ENCODE results near the gene ACVR1B.
A peak's percentile ranks its signal among the peaks of the same experiment; 100 is the strongest.

The ACVR1B gene

DNA sequence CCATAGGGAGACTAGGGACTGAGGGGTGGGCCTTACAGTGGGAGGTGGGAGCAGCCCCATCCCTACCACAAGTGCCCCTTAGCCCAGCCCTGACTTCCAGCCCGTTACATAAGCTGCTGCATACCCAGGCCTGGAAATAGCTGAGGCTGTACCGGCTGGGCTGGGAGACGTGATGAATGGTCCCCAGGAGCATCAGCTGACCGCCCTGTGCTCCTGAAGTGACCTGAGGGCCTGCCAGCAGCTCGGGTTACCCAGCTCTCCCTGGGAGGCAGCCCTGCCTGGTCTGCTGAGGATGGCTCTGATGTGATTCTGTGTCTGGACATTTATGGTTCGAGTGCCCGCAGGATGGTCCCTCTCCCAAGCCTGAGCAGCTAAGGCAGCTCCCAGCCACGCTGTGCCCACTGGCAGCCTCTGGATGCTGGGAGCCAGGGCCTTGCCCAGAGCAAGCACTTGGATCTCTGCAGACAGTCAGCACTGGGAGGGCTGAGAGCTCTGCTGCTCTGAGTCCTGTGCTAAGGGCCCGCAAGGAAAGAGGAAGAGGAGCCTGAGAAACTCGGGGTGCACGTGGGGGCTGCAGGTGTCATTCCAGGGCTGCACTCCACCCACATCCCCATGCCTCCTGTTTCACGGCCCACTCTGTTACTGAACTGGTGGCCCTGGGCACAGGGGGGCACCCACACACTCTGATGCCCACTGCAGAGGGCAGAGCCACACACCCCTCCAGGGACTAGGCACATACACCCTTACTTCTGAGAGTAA, 75.8 kb downstream of the ACVR1B start:
- TF ChIP-seq CTCF (IDR thresholded peaks at IDR 0.05; ENCODE audit: borderline replicate concordance, extremely low read depth, low read length, poor library complexity, severe bottlenecking) (no peak), EZH2 (IDR thresholded peaks at IDR 0.05; ENCODE audit: borderline replicate concordance, low read depth, low read length, severe bottlenecking) (no peak)
- Histone ChIP-seq H3K27me3 (ENCODE audit: insufficient read depth, low read length, poor library complexity) (no peaks in the 10 kb centered on the region), H3K36me3 (ENCODE audit: insufficient read depth, low read length) (no peaks in the 10 kb centered on the region), H3K4me3 (ENCODE audit: low read depth in 1 of 2, low read length in 2 of 2) (no peak overlapping the region), H3K4me2 (ENCODE audit: insufficient read depth, low read length) (no peak overlapping the region), H3K79me2 (ENCODE audit: insufficient read depth, low read length) (no peaks in the 10 kb centered on the region), H3K27ac (ENCODE audit: low read length) (no peak overlapping the region), H3K4me1 (ENCODE audit: insufficient read depth, low read length) (peaks cover 40% of the 10 kb centered on the region), H3K9me3 (ENCODE audit: insufficient read depth, low read length, severe bottlenecking) (no peaks in the 10 kb centered on the region), H3K9ac (ENCODE audit: low read depth, low read length) (no peak overlapping the region), H4K20me1 (ENCODE audit: insufficient read depth, low read length) (peaks cover 9% of the 10 kb centered on the region), H2AFZ (ENCODE audit: low read depth, low read length) (no peak overlapping the region)
- no peak for ATAC-seq (ENCODE audit: insufficient read depth, low read depth)
- DNase-seq = no peak

- Histone ChIP-seq H3K9ac (ENCODE audit: low read depth, low read length) (no peak overlapping the region), H3K27me3 (ENCODE audit: insufficient read depth, low read length, poor library complexity) (peaks cover 11% of the 10 kb centered on the region), H3K79me2 (ENCODE audit: insufficient read depth, low read length) (no peaks in the 10 kb centered on the region), H3K4me1 (ENCODE audit: insufficient read depth, low read length) (peaks cover 37% of the 10 kb centered on the region), H3K27ac (ENCODE audit: low read length) (no peak overlapping the region), H3K4me3 (ENCODE audit: low read depth in 1 of 2, low read length in 2 of 2) (no peak overlapping the region), H3K9me3 (ENCODE audit: insufficient read depth, low read length, severe bottlenecking) (no peaks in the 10 kb centered on the region), H2AFZ (ENCODE audit: low read depth, low read length) (no peak overlapping the region), H3K36me3 (ENCODE audit: insufficient read depth, low read length) (no peaks in the 10 kb centered on the region), H3K4me2 (ENCODE audit: insufficient read depth, low read length) (no peak overlapping the region), H4K20me1 (ENCODE audit: insufficient read depth, low read length) (peaks cover 21% of the 10 kb centered on the region)
- ATAC-seq (ENCODE audit: insufficient read depth, low read depth) = no peak
- no peak for DNase-seq
- TF ChIP-seq CTCF (IDR thresholded peaks at IDR 0.05; ENCODE audit: borderline replicate concordance, extremely low read depth, low read length, poor library complexity, severe bottlenecking) = no peak
- TF ChIP-seq EZH2 (IDR thresholded peaks at IDR 0.05; ENCODE audit: borderline replicate concordance, low read depth, low read length, severe bottlenecking) = no peak
These were observed 78.2 kb downstream of the ACVR1B start for GRCh38 chr12:52029685-52030084.

DNA sequence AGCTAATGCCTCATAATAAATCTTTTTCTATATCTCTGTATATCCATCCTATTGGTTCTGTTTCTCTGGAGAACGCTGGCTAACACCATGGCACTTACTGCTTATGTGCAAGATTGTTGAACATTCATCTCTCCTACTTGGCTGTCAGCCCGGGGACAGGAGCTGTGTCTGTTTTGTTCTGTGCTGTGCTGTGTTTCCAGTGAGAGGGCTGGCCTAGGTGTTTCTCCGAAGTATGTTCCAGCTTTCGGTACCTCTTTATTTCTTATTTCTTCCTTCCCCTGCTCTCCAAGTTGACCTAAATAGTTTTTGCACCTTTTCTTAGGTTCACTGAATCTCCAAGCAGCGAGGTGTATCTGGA, 80.9 kb downstream of the ACVR1B start:
- H3K9ac ChIP-seq (ENCODE audit: low read depth, low read length) = no peak overlapping the region
- no peak overlapping the region for H3K4me3 ChIP-seq (ENCODE audit: low read depth in 1 of 2, low read length in 2 of 2)
- H3K36me3 ChIP-seq (ENCODE audit: insufficient read depth, low read length) = no peaks in the 10 kb centered on the region
- no peak for DNase-seq
- H3K4me2 ChIP-seq (ENCODE audit: insufficient read depth, low read length) = peak overlapping the region; percentile 65
- H3K27me3 ChIP-seq (ENCODE audit: insufficient read depth, low read length, poor library complexity) = peaks cover 36% of the 10 kb centered on the region
- H3K9me3 ChIP-seq (ENCODE audit: insufficient read depth, low read length, severe bottlenecking) = no peaks in the 10 kb centered on the region
- H3K27ac ChIP-seq (ENCODE audit: low read length) = no peak overlapping the region
- H2AFZ ChIP-seq (ENCODE audit: low read depth, low read length) = no peak overlapping the region
- H3K4me1 ChIP-seq (ENCODE audit: insufficient read depth, low read length) = peaks cover 27% of the 10 kb centered on the region
- ATAC-seq (ENCODE audit: insufficient read depth, low read depth) = no peak
- TF ChIP-seq CTCF (IDR thresholded peaks at IDR 0.05; ENCODE audit: borderline replicate concordance, extremely low read depth, low read length, poor library complexity, severe bottlenecking) (no peak), EZH2 (IDR thresholded peaks at IDR 0.05; ENCODE audit: borderline replicate concordance, low read depth, low read length, severe bottlenecking) (no peak)
- peaks cover 28% of the 10 kb centered on the region for H4K20me1 ChIP-seq (ENCODE audit: insufficient read depth, low read length)
- H3K79me2 ChIP-seq (ENCODE audit: insufficient read depth, low read length) = no peaks in the 10 kb centered on the region

Measured in DND-41 (cell line).